CD1c-positive myeloid dendritic cell (primary cell): Measurements from ENCODE around the gene SIT1.

Source experiments
- DNase-seq: peaks from one replicate; pipeline ENCODE4 v3.0.0-alpha.2; 2016; ENCODE audit errors: extremely low spot score

SIT1 gene

DNA sequence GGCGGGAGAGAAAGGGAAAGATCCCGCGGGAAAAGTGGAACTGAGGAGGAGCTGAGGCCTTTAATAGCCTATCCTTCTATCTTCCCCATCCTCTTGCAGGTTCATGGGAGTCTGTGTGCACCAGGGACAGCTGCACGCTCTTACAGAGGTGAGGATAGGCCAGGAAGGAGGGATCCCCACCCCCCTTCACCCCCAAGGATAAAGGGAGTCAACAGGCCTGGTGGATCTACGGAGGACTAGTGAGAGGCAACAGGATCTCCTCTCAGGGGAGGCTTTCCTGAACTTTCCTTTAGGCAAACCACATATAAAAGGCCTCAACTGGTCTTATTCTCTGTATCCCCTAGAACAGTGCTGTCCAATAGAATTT is 44.6 kb downstream of the SIT1 start:
- DNase-seq = no peak

DNA sequence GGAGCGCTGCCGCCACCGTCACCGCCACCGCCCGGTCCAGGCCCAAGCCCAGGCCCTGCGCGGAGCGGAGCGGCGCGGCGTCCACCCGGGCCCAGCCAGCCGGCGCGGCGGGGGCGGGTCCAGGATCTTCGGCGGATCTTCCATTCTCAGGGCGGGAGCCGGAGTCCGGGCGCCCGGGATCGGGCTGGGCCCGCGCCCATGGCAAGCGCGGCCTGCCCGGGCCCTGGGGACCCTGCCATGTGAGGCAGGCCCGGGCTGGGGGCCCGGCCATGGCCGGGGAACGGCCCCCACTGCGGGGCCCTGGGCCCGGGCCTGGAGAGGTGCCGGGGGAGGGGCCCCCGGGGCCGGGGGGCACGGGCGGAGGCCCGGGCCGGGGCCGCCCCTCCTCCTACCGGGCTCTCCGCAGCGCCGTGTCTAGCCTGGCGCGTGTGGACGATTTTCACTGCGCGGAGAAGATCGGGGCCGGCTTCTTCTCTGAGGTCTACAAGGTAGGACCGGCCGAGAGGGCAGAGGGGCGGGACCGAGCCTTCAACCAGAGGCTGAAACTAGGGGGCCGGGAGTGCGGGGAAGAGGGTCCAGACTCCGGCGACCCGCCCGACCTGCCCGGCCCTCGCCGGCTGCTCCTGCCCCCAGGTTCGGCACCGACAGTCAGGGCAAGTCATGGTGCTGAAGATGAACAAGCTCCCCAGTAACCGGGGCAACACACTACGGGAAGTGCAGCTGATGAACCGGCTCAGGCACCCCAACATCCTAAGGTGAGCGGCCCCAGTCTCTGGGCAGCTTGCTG is 45.2 kb downstream of the SIT1 start:
- peak; percentile 24 for DNase-seq

DNA sequence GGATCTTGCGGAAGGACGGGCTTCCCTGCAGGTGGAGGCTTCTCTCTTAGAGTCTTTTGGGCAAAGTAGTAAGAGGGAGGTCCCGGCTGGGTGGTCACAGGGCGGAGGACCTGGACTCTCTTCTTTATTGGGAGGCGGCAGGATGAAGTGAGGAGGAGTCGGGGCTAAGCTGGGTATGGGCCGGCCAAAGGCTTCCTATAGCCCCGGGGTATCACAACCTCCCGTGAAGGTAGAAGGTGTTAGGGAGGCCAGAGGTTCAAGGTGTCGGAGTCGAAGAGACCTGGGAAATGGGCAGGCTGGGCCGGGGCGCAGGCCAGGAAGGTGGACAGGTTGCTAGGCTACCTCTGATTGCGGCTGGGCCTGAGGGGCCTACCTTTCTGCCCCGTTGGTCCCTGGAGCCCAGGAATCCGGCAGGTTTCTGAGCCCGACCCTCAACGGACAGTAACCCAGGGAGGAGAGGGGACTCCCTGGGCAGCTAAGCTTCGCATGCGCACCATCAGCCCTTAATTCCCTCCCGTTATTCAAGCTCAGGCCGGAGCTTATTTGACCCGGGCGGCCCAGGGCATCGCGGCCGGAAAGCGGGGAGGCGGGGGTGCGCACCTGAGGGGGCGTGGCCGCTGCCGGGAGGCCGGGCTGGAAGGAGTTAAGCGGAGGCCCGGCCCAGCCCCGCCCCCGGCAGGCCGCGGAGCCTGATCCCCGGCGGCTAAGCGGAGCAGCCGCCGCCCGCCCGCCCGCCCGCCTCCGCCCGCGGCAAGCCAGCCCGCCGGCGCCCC is 46.0 kb downstream of the SIT1 start, which contains the start of gene TESK1:
TESK1 (plus strand) TSS at position 685 of the 773 bp plus-strand sequence. CDS start 358 bp downstream, outside the sequence.
- peak; percentile 73 for DNase-seq

DNA sequence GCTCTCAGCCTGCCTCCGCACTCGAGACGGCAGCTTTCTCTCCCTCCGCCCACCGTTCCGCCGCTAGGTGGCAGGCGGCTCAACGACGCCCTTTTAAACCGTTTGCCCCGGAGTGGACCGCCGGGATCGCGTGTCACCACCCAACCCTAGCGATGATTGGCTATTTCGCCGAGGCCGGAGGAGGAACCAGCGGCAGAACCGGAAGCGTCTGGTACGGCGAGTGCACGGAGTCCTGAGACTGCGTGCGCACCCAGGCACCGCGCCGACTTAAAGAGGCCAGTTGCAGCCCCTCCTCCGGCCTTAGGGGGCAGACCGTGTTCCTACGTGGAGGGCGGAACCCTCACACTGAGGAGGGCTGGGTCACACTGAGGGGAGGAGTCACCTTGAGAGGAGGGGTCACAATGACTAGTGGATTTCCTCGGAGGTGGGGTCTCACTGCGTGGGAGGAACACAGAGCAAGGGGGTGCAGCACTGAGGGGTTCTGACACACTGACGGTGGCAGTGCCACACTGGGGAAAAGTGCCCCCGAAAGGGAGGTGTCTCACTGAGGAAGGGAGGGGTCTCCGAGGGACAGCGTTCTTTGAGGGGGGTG is 46.6 kb downstream of the SIT1 start:
- peak; percentile 100 for DNase-seq

DNA sequence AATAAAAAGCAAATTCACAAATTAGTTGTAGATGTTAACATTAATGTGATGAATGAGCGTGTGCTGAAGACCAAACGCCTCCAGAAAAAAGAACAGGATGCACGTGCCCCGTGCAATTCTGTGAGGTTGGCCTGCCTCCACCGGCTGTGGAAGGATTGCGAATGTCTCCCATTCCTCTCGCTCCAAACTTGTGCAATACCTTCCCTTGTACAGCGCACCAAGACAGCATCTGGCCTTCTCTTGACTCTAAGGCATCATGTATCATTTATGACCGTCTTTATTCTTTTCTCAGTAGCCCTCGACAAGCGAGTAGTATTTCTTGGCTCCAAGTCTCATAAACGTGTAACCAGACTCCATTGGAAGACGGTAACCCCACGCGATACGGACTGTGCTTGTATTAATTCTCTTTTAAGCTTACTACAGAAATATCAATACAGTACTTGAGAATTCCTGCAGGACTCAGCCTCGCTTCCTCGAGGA is 47.2 kb downstream of the SIT1 start:
- DNase-seq = peak; percentile 58

DNA sequence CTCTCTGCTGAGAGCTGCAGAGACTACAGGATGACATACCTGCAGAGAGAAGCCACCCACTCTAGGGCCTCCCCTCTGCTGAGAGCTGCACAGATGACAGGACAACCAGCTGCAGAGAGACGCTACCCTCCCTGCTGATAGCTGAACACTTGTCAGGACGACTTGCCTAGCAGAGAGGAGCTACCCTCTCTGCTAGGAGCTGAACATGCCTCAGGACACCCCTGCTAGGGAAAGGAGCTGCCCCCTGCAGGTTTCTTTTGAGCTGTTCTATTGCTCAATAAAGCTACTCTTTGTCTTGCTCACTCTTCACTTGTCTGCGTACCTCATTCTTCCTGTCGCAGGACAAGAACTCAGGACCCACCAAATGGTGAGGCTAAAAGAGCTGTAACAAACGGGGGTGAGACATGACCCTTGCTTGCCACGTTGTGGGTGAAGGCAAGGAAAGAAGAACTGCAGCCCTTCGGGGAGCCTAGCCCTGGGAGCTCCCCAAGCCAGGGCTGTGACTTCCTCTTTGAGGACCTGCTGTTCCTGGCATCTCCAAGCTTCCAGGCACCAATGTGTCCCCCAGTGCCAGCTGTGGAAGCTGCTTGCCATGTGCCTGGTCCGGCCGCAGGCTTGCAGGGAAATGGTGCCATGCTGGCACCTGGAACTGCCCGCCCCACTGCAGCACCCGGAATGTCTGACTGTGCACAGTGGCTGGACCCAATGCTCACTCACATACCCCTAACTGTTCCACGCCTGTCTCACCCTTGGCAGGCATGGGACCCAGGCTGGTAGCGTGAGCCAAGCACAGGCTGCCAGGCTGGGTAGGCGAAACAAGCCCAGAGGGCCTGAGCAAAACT is 50.7 kb downstream of the SIT1 start:
- DNase-seq = peak; percentile 44
